Measurements from ENCODE around the gene RASSF5.

DNA sequence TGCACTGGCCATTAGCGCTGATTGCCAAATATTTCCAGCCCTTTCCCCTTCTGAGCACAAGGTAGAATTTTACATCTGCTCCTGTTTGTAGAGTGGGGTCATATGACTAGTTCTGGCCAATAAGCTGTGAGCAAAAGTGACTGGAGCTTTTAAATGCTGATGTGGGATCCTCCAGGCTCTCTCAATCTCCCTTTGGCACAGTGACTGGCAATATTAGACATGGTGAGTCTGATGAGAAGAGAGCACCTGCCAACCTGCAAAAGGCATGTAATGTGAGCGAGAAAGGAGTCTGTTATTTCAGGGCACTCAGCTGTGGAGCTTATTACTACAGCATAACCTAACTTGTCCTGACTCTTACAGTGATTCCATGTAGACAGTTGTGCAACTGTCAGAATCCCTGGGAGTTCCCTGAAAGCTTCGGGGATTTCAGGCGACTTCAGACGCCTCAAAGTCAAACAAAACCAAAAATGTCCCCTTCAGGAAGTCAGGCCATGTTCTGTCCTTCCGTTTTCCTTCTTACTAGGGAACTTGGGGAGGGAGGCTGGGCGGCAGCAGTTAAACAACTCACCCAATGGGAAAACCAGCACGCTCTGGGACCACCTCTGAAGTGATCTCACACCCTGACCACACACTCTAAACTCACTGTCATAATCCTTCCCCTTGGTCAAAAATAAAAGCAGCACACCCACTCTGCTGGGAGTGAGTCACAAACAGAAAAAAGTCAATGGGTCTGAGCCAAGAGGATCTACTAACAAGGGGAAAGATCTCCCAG lies 3.6 kb upstream of the RASSF5 start:
- 0 out of 2 replicates have a peak, but pooled peaks have one; percentile 27 for TF ChIP-seq POLR2AphosphoS5 (IDR thresholded peaks at IDR 0.05; ENCODE audit: low read depth, low read length)
- TF ChIP-seq SIN3A (IDR thresholded peaks at IDR 0.05; ENCODE audit: borderline replicate concordance, insufficient read depth, low read length), result no peak
- no peak for TF ChIP-seq FOXP2 (optimal IDR thresholded peaks at IDR 0.05; ENCODE audit: borderline replicate concordance, extremely low read depth, extremely low read length, insufficient read depth)
- TF ChIP-seq, protein P1, sequence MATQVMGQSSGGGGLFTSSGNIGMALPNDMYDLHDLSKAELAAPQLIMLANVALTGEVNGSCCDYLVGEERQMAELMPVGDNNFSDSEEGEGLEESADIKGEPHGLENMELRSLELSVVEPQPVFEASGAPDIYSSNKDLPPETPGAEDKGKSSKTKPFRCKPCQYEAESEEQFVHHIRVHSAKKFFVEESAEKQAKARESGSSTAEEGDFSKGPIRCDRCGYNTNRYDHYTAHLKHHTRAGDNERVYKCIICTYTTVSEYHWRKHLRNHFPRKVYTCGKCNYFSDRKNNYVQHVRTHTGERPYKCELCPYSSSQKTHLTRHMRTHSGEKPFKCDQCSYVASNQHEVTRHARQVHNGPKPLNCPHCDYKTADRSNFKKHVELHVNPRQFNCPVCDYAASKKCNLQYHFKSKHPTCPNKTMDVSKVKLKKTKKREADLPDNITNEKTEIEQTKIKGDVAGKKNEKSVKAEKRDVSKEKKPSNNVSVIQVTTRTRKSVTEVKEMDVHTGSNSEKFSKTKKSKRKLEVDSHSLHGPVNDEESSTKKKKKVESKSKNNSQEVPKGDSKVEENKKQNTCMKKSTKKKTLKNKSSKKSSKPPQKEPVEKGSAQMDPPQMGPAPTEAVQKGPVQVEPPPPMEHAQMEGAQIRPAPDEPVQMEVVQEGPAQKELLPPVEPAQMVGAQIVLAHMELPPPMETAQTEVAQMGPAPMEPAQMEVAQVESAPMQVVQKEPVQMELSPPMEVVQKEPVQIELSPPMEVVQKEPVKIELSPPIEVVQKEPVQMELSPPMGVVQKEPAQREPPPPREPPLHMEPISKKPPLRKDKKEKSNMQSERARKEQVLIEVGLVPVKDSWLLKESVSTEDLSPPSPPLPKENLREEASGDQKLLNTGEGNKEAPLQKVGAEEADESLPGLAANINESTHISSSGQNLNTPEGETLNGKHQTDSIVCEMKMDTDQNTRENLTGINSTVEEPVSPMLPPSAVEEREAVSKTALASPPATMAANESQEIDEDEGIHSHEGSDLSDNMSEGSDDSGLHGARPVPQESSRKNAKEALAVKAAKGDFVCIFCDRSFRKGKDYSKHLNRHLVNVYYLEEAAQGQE (IDR thresholded peaks at IDR 0.05; ENCODE audit: insufficient read depth in 1 of 2, low read depth in 2 of 2, low read length in 2 of 2), result peak in 1 of 2 experiments; percentile 44; a peak in 1 of 4 replicates
- TF ChIP-seq TAF1 (IDR thresholded peaks at IDR 0.05; ENCODE audit: borderline replicate concordance, insufficient read depth, low read length), result no peak

Measured in PFSK-1 (cell line).